AG10803 (cell line): ENCODE results near the gene CTTN.

Source experiments
- DNase-seq: peaks from one replicate; pipeline ENCODE4 v3.0.0; 2010; ENCODE audit warnings: low read depth
- H3K4me3 ChIP-seq: 2 replicates; pipeline ENCODE4 v1.5.1; 2011; ENCODE audit warnings: mild to moderate bottlenecking, low read length, control low read depth
- TF ChIP-seq, protein P1 (sequence below): conservative IDR thresholded peaks from 2 replicates; pipeline ENCODE4 v1.5.1; 2011; ENCODE audit warnings: mild to moderate bottlenecking, low read length, control low read depth, inconsistent platforms

CTTN gene

DNA sequence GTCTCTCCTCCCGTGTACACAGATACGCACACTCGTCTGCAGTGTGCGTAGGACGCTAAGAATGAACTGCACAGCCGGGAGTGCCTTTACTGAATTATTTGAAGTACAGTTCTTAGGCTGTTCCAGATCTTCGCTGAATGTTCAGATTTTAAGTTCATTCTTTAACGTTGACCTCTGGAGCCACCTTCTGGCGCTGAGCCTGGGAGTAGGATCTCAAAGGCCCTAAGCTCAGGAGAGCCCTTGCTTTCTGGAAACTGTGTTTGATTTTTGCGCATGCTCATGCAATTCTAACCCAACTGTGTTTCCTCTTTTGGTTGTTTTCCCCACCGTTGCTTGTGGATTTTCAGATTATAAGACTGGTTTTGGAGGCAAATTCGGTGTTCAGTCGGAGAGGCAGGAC lies 22.8 kb downstream of the CTTN start:
- H3K4me3 ChIP-seq = no peak overlapping the region
- TF ChIP-seq, protein P1, sequence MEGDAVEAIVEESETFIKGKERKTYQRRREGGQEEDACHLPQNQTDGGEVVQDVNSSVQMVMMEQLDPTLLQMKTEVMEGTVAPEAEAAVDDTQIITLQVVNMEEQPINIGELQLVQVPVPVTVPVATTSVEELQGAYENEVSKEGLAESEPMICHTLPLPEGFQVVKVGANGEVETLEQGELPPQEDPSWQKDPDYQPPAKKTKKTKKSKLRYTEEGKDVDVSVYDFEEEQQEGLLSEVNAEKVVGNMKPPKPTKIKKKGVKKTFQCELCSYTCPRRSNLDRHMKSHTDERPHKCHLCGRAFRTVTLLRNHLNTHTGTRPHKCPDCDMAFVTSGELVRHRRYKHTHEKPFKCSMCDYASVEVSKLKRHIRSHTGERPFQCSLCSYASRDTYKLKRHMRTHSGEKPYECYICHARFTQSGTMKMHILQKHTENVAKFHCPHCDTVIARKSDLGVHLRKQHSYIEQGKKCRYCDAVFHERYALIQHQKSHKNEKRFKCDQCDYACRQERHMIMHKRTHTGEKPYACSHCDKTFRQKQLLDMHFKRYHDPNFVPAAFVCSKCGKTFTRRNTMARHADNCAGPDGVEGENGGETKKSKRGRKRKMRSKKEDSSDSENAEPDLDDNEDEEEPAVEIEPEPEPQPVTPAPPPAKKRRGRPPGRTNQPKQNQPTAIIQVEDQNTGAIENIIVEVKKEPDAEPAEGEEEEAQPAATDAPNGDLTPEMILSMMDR = no peak
- no peak for DNase-seq

DNA sequence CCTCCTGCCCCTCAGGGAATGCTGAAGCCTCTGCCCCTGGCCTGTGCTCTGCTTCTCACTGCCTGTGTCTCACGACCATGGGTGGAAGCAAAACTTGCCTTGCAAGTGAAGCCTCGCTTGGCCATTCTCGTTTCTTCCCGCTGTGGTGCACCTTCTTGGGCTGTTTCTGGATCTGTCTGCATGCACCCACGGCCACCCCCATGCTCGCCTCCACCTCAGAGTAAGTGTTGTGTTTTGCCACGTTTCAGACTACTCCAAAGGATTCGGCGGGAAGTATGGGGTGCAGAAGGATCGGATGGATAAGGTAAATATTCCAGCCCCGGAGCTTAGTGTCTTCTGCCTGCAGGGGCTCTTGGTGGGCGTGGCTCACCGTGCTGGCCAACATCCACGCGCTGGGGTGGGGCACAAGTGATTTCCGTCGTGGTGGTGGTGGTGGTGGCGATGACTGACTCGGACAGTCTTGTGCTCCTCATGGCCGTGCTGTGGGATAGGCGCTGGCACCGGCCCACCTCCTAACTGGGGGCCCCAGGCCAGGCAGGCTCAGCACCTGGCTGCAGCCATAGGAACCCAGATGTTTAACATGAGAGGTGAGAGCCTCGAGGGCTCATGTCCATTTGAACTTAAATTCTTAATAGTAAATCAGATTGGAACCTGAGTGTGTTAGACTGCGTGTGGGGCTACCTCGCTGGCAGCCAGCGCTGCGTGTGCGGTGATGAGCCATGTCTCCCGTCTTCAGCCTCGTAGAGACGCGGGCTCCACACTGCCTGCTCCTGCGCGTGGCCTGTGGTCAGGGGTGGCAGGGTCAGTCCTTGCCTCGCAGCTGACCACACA lies 24.6 kb downstream of the CTTN start:
- H3K4me3 ChIP-seq = no peak overlapping the region
- TF ChIP-seq, protein P1 = no peak
- DNase-seq = no peak

DNA sequence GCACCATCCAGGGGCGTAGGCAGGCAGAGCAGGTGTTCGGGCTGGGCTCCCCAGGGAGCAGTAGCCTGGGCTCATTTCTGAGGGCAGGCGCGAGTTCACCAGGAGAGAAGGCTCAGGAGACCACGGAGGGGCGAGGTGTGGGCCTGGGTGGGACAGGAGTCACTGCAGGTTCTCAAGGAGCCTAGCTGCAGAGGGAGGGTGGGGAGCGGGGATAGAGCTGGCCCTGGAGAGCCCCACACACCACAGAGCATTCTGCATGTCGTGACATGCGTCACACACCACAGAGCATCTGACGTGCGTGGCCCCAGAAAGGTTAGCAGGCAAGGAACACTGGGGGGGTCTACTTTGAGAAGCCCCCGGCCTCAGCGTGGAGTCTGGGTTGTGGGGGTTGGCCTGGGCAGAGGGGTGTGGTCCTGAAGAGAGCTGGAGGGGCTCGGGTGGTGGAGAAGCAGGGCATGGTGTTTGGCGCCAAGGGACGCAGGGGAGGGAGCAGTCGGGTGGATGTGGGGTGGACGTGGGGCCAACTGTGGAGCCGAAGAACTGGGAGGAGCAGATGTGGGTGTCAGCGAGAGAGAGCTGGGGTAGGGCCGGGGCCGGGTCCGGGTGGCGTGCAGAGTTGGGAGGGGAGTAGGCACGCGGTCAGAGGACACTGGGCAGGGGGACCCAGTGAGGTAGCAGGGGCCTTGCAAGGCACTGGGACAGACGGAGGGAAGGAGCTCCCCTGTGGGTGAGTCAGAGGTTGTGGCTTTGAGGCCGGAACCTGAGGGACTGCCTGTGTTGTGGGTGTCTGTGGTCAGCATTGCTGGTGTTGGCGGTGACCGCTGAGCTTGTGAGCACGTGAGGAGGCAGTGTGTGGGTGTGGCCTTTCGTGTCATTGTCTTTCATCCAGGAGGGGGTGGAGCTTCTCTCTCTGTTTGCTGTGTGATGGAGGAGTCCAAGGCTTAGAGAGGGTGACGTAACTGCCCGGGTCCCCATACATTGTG lies 25.5 kb downstream of the CTTN start:
- H3K4me3 ChIP-seq = no peak overlapping the region
- TF ChIP-seq, protein P1 = no peak
- DNase-seq = peak; percentile 79

DNA sequence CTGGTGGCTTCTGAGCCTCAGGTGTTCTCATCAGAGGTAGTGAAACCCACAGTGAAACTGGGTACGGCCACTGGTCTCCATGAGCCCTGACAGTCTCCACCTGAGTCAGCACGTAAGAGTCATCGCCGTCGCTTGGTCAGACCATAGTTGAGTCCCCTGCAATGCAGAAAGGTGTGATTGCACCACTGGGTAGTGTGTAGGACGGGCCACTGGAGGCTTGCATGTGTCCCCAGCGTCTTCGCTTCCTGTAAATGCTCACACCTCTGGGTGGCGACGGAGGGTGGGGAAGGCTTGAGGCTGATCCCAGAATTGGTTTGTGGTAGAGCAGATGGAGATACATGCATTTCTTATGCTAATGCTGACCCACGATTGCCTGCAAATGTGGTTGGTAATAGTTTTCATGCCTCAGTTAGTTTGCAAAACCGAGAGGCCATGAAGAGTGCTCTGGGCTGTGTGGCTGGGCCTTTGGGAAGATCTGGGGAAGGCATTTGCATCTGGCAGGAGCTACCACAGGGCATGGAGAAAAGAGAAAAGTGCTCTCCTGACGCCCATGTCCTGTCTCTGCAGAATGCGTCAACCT lies 26.5 kb downstream of the CTTN start:
- no peak for DNase-seq
- TF ChIP-seq, protein P1 = no peak
- H3K4me3 ChIP-seq = no peak overlapping the region

DNA sequence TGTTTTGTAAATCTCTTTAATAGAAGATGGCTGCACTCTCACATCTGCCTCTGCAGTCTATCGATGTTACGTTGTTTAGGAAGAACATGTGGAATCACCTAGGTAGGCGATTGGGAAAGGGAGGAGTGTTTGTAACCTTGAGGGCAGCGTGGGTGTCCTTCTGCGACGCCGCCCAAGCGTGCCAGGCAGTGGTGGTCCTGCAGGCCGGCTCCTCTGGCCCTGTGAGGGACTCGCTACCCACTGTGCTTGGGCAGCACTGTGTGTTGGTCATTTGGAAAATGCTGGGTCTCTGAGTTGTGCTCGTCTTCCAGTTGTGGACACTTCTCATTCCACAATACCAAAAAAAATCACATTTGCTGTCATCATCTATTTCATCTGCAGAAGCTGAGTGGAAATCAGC lies 29.1 kb downstream of the CTTN start:
- DNase-seq = no peak
- TF ChIP-seq, protein P1 = no peak
- no peak overlapping the region for H3K4me3 ChIP-seq

DNA sequence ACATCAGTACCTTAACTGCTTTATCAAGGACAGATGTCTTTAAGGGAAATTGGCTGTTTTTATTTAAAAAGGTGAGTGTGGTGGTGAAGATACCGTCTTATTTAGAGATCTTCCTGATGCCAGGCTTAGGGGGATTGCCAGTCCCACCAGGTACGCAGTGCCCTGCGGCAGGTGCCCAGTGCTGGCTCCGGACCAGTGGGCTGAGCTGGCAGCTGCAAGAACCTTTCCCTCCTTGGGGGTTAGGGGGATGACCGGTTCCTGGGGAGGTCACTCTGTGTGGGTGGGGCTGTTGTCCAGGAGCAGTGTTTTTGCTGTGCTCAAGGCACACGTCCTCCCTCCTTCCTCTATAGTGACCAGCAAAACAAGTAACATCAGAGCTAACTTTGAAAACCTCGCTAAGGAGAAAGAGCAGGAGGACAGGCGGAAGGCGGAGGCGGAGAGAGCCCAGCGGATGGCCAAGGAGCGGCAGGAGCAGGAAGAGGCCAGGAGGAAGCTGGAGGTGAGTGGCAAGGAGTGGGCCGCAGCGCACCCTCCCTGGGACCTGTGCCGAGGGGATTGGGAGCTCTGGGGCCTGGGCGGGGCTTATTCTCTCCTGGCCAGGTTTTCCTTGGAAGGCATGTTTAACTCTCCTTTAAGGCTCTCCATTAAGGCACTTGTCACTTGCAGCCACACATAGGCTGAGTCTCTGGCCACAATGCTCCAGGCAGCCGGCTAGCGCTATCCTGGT lies 30.5 kb downstream of the CTTN start:
- H3K4me3 ChIP-seq = no peak overlapping the region
- DNase-seq = no peak
- TF ChIP-seq, protein P1 = no peak
